ENCODE results near the gene CNKSR3. TPM values are rescaled to one million over a fixed set of nuclear protein-coding genes. Genes with fewer than 3 reads are reported as not detected.

CNKSR3 gene
- total RNA-seq, 1 donor from 2014 or later, result 8.8 TPM

GRCh38 chr6:154508573-154509375 lies 1.7 kb downstream of the CNKSR3 start:
- Histone ChIP-seq H3K4me1 (peaks cover 24% of the 10 kb centered on the region), H3K79me2 (ENCODE audit: low read depth) (peaks cover 52% of the 10 kb centered on the region), H4K20me1 (ENCODE audit: low read depth) (peaks cover 19% of the 10 kb centered on the region), H3K4me2 (peak overlapping the region; percentile 81), H2AFZ (replicated peaks) (no peak overlapping the region), H3K9me3 (ENCODE audit: low read depth) (no peaks in the 10 kb centered on the region), H3K27ac (no peak overlapping the region), H3F3A (ENCODE audit: low read depth) (peaks cover 20% of the 10 kb centered on the region), H3K27me3 (peaks cover 8% of the 10 kb centered on the region), H3K36me3 (no peaks in the 10 kb centered on the region), H3K9ac (peak overlapping the region; percentile 53), H3K4me3 (peak overlapping the region; percentile 74)
- TF ChIP-seq EZH2phosphoT487 (IDR thresholded peaks at IDR 0.05) (no peak), CTCF (IDR thresholded peaks at IDR 0.05) (no peak)
- Mint-ChIP-seq H3K27me3 (ENCODE audit: insufficient read depth, low read depth) (peaks cover 7% of the 10 kb centered on the region), H3K36me3 (peaks cover 16% of the 10 kb centered on the region), H3K4me1 (peaks cover 19% of the 10 kb centered on the region), H3K27ac (no peak overlapping the region), H3K9me3 (no peaks in the 10 kb centered on the region), H3K4me3 (peak overlapping the region; percentile 89)
- DNase-seq (ENCODE audit: low spot score), result no peak

- H3K4me3 Mint-ChIP-seq, result peak overlapping the region; percentile 12
- peak overlapping the region; percentile 81 for H3K4me2 ChIP-seq
- peaks cover 58% of the 10 kb centered on the region for H3K79me2 ChIP-seq (ENCODE audit: low read depth)
Measured at GRCh38 chr6:154506991-154507898, 3.2 kb downstream of the CNKSR3 start.

GRCh38 chr6:154506582-154506981 lies 3.9 kb downstream of the CNKSR3 start:
- Mint-ChIP-seq H3K36me3 (peaks cover 19% of the 10 kb centered on the region), H3K27ac (no peak overlapping the region), H3K9me3 (no peaks in the 10 kb centered on the region), H3K4me1 (peaks cover 14% of the 10 kb centered on the region), H3K27me3 (ENCODE audit: insufficient read depth, low read depth) (peaks cover 7% of the 10 kb centered on the region), H3K4me3 (no peak overlapping the region)
- H2AFZ ChIP-seq (replicated peaks), result no peak overlapping the region
- TF ChIP-seq EZH2 (IDR thresholded peaks at IDR 0.05) (no peak), EZH2phosphoT487 (IDR thresholded peaks at IDR 0.05) (no peak), CTCF (IDR thresholded peaks at IDR 0.05) (no peak)
- peaks cover 17% of the 10 kb centered on the region for H3F3A ChIP-seq (ENCODE audit: low read depth)
- peaks cover 19% of the 10 kb centered on the region for H3K4me1 ChIP-seq
- H3K79me2 ChIP-seq (ENCODE audit: low read depth), result peaks cover 58% of the 10 kb centered on the region
- no peak overlapping the region for H3K9ac ChIP-seq
- peaks cover 8% of the 10 kb centered on the region for H3K27me3 ChIP-seq
- H3K9me3 ChIP-seq (ENCODE audit: low read depth), result no peaks in the 10 kb centered on the region
- H4K20me1 ChIP-seq (ENCODE audit: low read depth), result peaks cover 19% of the 10 kb centered on the region
- no peaks in the 10 kb centered on the region for H3K36me3 ChIP-seq
- no peak for DNase-seq (ENCODE audit: low spot score)
- no peak overlapping the region for H3K4me3 ChIP-seq
- H3K4me2 ChIP-seq, result no peak overlapping the region
- H3K27ac ChIP-seq, result no peak overlapping the region

More at GRCh38 chr6:154506991-154507898, 3.2 kb downstream of the CNKSR3 start:
- Histone ChIP-seq H3K4me3 (no peak overlapping the region), H3K36me3 (no peaks in the 10 kb centered on the region), H3F3A (ENCODE audit: low read depth) (peaks cover 20% of the 10 kb centered on the region), H3K27me3 (peaks cover 8% of the 10 kb centered on the region), H4K20me1 (ENCODE audit: low read depth) (peaks cover 19% of the 10 kb centered on the region), H3K9me3 (ENCODE audit: low read depth) (no peaks in the 10 kb centered on the region), H2AFZ (replicated peaks) (no peak overlapping the region), H3K27ac (no peak overlapping the region), H3K9ac (no peak overlapping the region), H3K4me1 (peaks cover 24% of the 10 kb centered on the region)
- no peak for TF ChIP-seq EZH2phosphoT487 (IDR thresholded peaks at IDR 0.05)
- H3K4me1 Mint-ChIP-seq, result peaks cover 19% of the 10 kb centered on the region
- DNase-seq (ENCODE audit: low spot score), result no peak
- no peak overlapping the region for H3K27ac Mint-ChIP-seq
- no peaks in the 10 kb centered on the region for H3K9me3 Mint-ChIP-seq
- H3K36me3 Mint-ChIP-seq, result peaks cover 19% of the 10 kb centered on the region
- H3K27me3 Mint-ChIP-seq (ENCODE audit: insufficient read depth, low read depth), result peaks cover 7% of the 10 kb centered on the region
